Kidney (tissue), 14 donors: ENCODE data around the gene EZR. TPM values are rescaled to one million over a fixed set of nuclear protein-coding genes. Genes with fewer than 3 reads are reported as not detected.

Experiments used
- DNase-seq, 5 donors: peaks; one replicate each; pipeline ENCODE4 v3.0.0-alpha.2; 2013 to 2020
- FAIRE-seq: peaks from 2 replicates; lab custom pipeline; 2012; peaks lifted over from hg19 to GRCh38; lab: Jason Lieb, UNC
- H3K27ac ChIP-seq, 2 donors: one replicate each; pipeline ENCODE4 v1.7.0; 2013; ENCODE audit warnings: low read depth in 2 of 2, low read length in 2 of 2, inconsistent platforms in 1 of 2
- H3K27me3 ChIP-seq: one replicate; pipeline ENCODE4 v1.7.1; 2013; ENCODE audit warnings: low read length, inconsistent platforms; ENCODE audit not compliant: control insufficient read depth, insufficient read depth
- H3K36me3 ChIP-seq, 3 donors: one replicate each; pipeline versions ENCODE4 v1.7.0 to v1.7.1; 2013; ENCODE audit warnings: low read length in 3 of 3, control low read depth in 1 of 3, inconsistent platforms in 1 of 3; ENCODE audit not compliant: insufficient read depth in 3 of 3, control insufficient read depth in 2 of 3
- H3K4me1 ChIP-seq, 3 donors: one replicate each; pipeline versions ENCODE4 v1.7.0 to v1.7.1; 2013; ENCODE audit warnings: low read length in 3 of 3, inconsistent platforms in 1 of 3, low read depth in 1 of 3; ENCODE audit not compliant: control insufficient read depth in 2 of 3, insufficient read depth in 2 of 3
- H3K4me3 ChIP-seq, 3 donors: one replicate each; pipeline versions ENCODE4 v1.7.0 to v1.8.1; 2013; ENCODE audit warnings: low read length in 3 of 3, control low read depth in 1 of 3, inconsistent platforms in 1 of 3
- H3K9ac ChIP-seq, 3 donors: one replicate each; pipeline versions ENCODE4 v1.7.0 to v1.7.1; 2013; ENCODE audit warnings: low read length in 3 of 3, control low read depth in 1 of 3, inconsistent platforms in 1 of 3
- H3K9me3 ChIP-seq, 3 donors: one replicate each; pipeline versions ENCODE4 v1.7.0 to v1.7.1; 2013; ENCODE audit warnings: low read length in 3 of 3, control low read depth in 1 of 3, inconsistent platforms in 1 of 3; ENCODE audit not compliant: control insufficient read depth in 2 of 3, insufficient read depth in 1 of 3
- CTCF ChIP-seq: IDR thresholded peaks from 3 replicates; pipeline ENCODE4 v1.5.1; 2012; ENCODE audit warnings: mild to moderate bottlenecking, moderate library complexity, borderline replicate concordance; ENCODE audit not compliant: insufficient read depth; ENCODE audit errors: extremely low read depth
- intact Hi-C: fragments of 100-400 bp; cut with DNase I; formaldehyde crosslinking; loops from one replicate; pipeline ENCODE4 v1.11.1; 2022
- polyA plus RNA-seq: library from polyadenylated mRNA; stranded (reverse); fragments of 350-450 nt; fragmentation: Illumina TruSeq; extraction: RNeasy Lipid Tissue Mini Kit (QIAGEN cat#74804); gene quantifications from one replicate; pipeline ENCODE4 v1.2.3, GENCODE V29; 2014; ENCODE audit warnings: low read depth, low replicate concordance; ENCODE audit not compliant: insufficient read depth
- total RNA-seq: library from RNA; stranded (reverse); fragmentation: NEBNext Ultra II Directional; extraction: Animal tissue kit (Norgen Biotek cat#: 25700); gene quantifications from one replicate; pipeline ENCODE4 v1.2.1, GENCODE V29; 2021
- donor health status: control.
- donor health status: control.
- donor health status: control.
- donor health status: control.
- donor health status: control.
- donor health status: DM: yes; HTN: yes; CAD: no.
- donor health status: Normal renal cell carcinoma (clear cell type).

The EZR gene
- total and polyA plus RNA-seq, 2 donors from 2014 or later, result 154 to 636 TPM

- Histone ChIP-seq H3K27me3 (no peaks in the 10 kb centered on the region), H3K9me3 (no peaks in the 10 kb centered on the region), H3K27ac (no peak overlapping the region), H3K4me3 (no peak overlapping the region), H3K9ac (no peak overlapping the region), H3K36me3 (no peaks in the 10 kb centered on the region), H3K4me1 (no peaks in the 10 kb centered on the region)
- intact Hi-C loops, result no loop called here
- FAIRE-seq, result no peak
- DNase-seq, result no peak
- no peak for TF ChIP-seq CTCF
Observed at GRCh38 chr6:158843751-158844683, 24.8 kb upstream of the EZR start.

- TF ChIP-seq CTCF, result no peak
- H3K9me3 ChIP-seq, result no peaks in the 10 kb centered on the region
- H3K9ac ChIP-seq, result no peak overlapping the region
- intact Hi-C loops, result no loop called here
- DNase-seq (no peak), FAIRE-seq (no peak)
- H3K4me1 ChIP-seq, result no peaks in the 10 kb centered on the region
- H3K27ac ChIP-seq, result no peak overlapping the region
- no peak overlapping the region for H3K4me3 ChIP-seq
- no peaks in the 10 kb centered on the region for H3K36me3 ChIP-seq
- H3K27me3 ChIP-seq, result no peaks in the 10 kb centered on the region
Observed at GRCh38 chr6:158841358-158841757, 22.2 kb upstream of the EZR start.

- peaks cover 0 to 3% (median 0%) of the 10 kb centered on the region in 3 donors for H3K4me1 ChIP-seq
- intact Hi-C loops, result no loop called here
- no peak overlapping the region for H3K9ac ChIP-seq
- H3K36me3 ChIP-seq, result no peaks in the 10 kb centered on the region
- H3K27ac ChIP-seq, result no peak overlapping the region
- H3K27me3 ChIP-seq, result no peaks in the 10 kb centered on the region
- FAIRE-seq (no peak), DNase-seq (no peak)
- no peak overlapping the region for H3K4me3 ChIP-seq
- no peak for TF ChIP-seq CTCF
- H3K9me3 ChIP-seq, result no peaks in the 10 kb centered on the region
Observed at GRCh38 chr6:158840465-158840864, 21.3 kb upstream of the EZR start.
